HEK293 (cell line): ENCODE data around the gene GHRHR.

ENCODE experiments used
- CTCF ChIA-PET: fragments of 350-600 bp; formaldehyde crosslinking; extraction: SDS; loops from one replicate; lab custom pipeline; 2021; ENCODE audit warnings: antibody characterized with exemption; lab: Yijun Ruan, JAX
- POLR2A ChIA-PET: fragments of 300-600 bp; formaldehyde crosslinking; extraction: SDS; loops from one replicate; lab custom pipeline; 2020; ENCODE audit warnings: antibody characterized with exemption, inconsistent platforms; lab: Yijun Ruan, JAX
- H3K27ac ChIP-seq: fragments of 200-500 bp; sonication (Bioruptor generic); 2 replicates; pipeline ENCODE4 v1.5.1; 2014; ENCODE audit warnings: low read depth, low read length, control low read depth, inconsistent platforms; ENCODE audit errors: extremely low read depth
- H3K36me3 ChIP-seq, 2 experiments: fragments of 200-500 bp in 1 of 2; sonication (Bioruptor generic) in 1 of 2; 1 replicate in 1 of 2; 2 replicates in 1 of 2; pipeline ENCODE4 v1.5.1; 2014 to 2017; ENCODE audit warnings: inconsistent platforms in 2 of 2, low read length in 2 of 2; ENCODE audit not compliant: control insufficient read depth in 2 of 2, insufficient read depth in 1 of 2
- H3K4me1 ChIP-seq: fragments of 200-500 bp; sonication (Bioruptor generic); 2 replicates; pipeline ENCODE4 v1.5.1; 2014; ENCODE audit warnings: mild to moderate bottlenecking, low read length, inconsistent platforms; ENCODE audit not compliant: control insufficient read depth, insufficient read depth
- H3K4me3 ChIP-seq: 2 replicates; pipeline ENCODE4 v1.5.1; 2011; ENCODE audit warnings: low read depth, mild to moderate bottlenecking, control low read depth, low read length, moderate library complexity
- H3K9me3 ChIP-seq: fragments of 200-500 bp; sonication (Bioruptor generic); 2 replicates; pipeline ENCODE4 v1.5.1; 2014; ENCODE audit warnings: low read depth, low read length, inconsistent platforms; ENCODE audit not compliant: control insufficient read depth, insufficient read depth
- EGR2 ChIP-seq: fragments of 450-650 bp; formaldehyde crosslinking; IDR thresholded peaks from 2 replicates; pipeline ENCODE4 v1.5.1; 2016; ENCODE audit warnings: low read depth, missing biosample characterization, missing genetic modification characterization
- IKZF3 ChIP-seq: fragments of 450-650 bp; IDR thresholded peaks from 2 replicates; pipeline ENCODE4 v1.5.0; 2018; ENCODE audit warnings: missing biosample characterization, mild to moderate bottlenecking, missing genetic modification characterization, moderate library complexity
- SETDB1 ChIP-seq: IDR thresholded peaks from one replicate; pipeline ENCODE4 v1.6.1; 2017; ENCODE audit warnings: mild to moderate bottlenecking, low read length, moderate library complexity, mixed read lengths; ENCODE audit not compliant: insufficient read length
- ZNF140 ChIP-seq: fragments of 450-650 bp; formaldehyde crosslinking; IDR thresholded peaks from 2 replicates; pipeline ENCODE4 v1.5.1; 2016; ENCODE audit warnings: missing biosample characterization, missing genetic modification characterization
- ZNF248 ChIP-seq: fragments of 450-650 bp; formaldehyde crosslinking; IDR thresholded peaks from 2 replicates; pipeline ENCODE4 v1.5.1; 2017; ENCODE audit warnings: missing biosample characterization, missing genetic modification characterization
- ZNF274 ChIP-seq, 2 experiments: fragments of 200-500 bp in 1 of 2; fragments of 450-650 bp in 1 of 2; sonication (Bioruptor generic) in 1 of 2; formaldehyde crosslinking in 1 of 2; IDR thresholded peaks; 2 replicates each; pipeline versions ENCODE4 v1.5.1 to v1.6.1; 2014 to 2016; ENCODE audit warnings: borderline replicate concordance in 1 of 2, inconsistent platforms in 1 of 2, low read length in 1 of 2, missing biosample characterization in 1 of 2, missing genetic modification characterization in 1 of 2
- ZNF610 ChIP-seq: fragments of 450-650 bp; formaldehyde crosslinking; IDR thresholded peaks from 2 replicates; pipeline ENCODE4 v1.5.1; 2016; ENCODE audit warnings: missing biosample characterization, missing genetic modification characterization, borderline replicate concordance
- ZSCAN23 ChIP-seq: fragments of 450-650 bp; formaldehyde crosslinking; IDR thresholded peaks from 2 replicates; pipeline ENCODE4 v1.5.1; 2016; ENCODE audit warnings: missing biosample characterization, missing genetic modification characterization
- TF ChIP-seq, protein P1 (sequence below): fragments of 450-650 bp; formaldehyde crosslinking; IDR thresholded peaks from 2 replicates; pipeline ENCODE4 v1.5.1; 2017; ENCODE audit warnings: missing biosample characterization, missing genetic modification characterization
- TF ChIP-seq, protein P2 (sequence below): fragments of 450-650 bp; formaldehyde crosslinking; IDR thresholded peaks from 2 replicates; pipeline ENCODE4 v1.5.1; 2017; ENCODE audit warnings: missing biosample characterization, missing genetic modification characterization
- TF ChIP-seq, protein P3 (sequence below): fragments of 450-650 bp; formaldehyde crosslinking; IDR thresholded peaks from 2 replicates; pipeline ENCODE4 v1.5.1; 2016; ENCODE audit warnings: missing biosample characterization, missing genetic modification characterization
- TF ChIP-seq, protein P4 (sequence below): IDR thresholded peaks from 2 replicates; pipeline ENCODE4 v1.6.1; 2011; ENCODE audit warnings: mild to moderate bottlenecking, low read depth, low read length, borderline replicate concordance
- TF ChIP-seq, protein P5 (sequence below): fragments of 450-650 bp; formaldehyde crosslinking; IDR thresholded peaks from 2 replicates; pipeline ENCODE4 v1.5.1; 2016; ENCODE audit warnings: missing biosample characterization, missing genetic modification characterization, low read depth

The GHRHR gene

DNA sequence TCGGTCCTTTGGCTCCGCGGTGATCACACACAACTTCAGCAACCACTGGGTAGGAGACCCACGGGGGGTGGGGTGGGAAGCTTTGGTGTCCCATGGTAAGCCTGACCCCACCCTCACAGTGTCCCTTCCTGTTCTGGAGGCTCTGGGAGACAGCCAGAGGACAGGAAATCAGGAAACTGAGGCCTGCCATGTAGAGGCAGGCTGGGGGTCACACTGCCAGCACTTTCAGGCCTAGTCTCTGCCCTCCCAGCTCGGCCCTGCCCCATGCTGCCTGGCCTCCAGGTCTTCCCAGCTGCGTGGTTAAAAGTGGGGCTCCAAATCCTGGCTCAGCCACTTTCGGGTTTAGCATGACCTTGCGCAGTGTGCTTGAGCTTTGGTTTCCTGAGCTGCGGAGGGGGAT, 41.2 kb upstream of the GHRHR start (continued):
- TF ChIP-seq IKZF3 (tag by site-specific recombination): no peak
- TF ChIP-seq, protein P1, sequence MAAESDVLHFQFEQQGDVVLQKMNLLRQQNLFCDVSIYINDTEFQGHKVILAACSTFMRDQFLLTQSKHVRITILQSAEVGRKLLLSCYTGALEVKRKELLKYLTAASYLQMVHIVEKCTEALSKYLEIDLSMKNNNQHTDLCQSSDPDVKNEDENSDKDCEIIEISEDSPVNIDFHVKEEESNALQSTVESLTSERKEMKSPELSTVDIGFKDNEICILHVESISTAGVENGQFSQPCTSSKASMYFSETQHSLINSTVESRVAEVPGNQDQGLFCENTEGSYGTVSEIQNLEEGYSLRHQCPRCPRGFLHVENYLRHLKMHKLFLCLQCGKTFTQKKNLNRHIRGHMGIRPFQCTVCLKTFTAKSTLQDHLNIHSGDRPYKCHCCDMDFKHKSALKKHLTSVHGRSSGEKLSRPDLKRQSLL (tag by site-specific recombination): no peak
- TF ChIP-seq, protein P2, sequence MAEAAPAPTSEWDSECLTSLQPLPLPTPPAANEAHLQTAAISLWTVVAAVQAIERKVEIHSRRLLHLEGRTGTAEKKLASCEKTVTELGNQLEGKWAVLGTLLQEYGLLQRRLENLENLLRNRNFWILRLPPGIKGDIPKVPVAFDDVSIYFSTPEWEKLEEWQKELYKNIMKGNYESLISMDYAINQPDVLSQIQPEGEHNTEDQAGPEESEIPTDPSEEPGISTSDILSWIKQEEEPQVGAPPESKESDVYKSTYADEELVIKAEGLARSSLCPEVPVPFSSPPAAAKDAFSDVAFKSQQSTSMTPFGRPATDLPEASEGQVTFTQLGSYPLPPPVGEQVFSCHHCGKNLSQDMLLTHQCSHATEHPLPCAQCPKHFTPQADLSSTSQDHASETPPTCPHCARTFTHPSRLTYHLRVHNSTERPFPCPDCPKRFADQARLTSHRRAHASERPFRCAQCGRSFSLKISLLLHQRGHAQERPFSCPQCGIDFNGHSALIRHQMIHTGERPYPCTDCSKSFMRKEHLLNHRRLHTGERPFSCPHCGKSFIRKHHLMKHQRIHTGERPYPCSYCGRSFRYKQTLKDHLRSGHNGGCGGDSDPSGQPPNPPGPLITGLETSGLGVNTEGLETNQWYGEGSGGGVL (tag by site-specific recombination): no peak

DNA sequence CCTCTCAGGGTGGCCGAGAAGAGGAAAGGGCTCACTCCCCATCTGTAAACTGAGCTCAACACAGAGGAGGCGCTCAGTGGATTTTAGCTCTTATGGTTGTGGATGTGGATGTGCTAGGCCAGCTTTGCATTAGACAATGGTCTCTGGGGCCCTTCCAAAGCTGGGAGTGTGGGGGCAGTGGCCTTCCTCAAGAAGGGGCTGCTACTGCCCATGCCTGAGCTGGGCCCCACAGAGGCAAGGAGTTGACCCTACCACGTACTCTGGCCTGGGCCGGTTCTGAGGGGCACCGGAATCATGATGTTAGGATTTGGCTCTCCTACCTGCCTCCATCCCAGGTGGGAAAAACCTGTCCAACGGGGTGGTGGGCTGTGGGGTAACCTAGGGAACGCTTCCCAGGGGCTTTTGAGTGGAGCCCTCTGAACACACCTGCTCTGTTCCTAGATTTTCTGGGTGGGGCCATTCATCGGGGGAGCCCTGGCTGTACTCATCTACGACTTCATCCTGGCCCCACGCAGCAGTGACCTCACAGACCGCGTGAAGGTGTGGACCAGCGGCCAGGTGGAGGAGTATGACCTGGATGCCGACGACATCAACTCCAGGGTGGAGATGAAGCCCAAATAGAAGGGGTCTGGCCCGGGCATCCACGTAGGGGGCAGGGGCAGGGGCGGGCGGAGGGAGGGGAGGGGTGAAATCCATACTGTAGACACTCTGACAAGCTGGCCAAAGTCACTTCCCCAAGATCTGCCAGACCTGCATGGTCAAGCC, 40.6 kb upstream of the GHRHR start:
- Histone ChIP-seq H3K9me3 (no peaks in the 10 kb centered on the region), H3K4me1 (no peaks in the 10 kb centered on the region), H3K36me3 (no peaks in the 10 kb centered on the region), H3K27ac (no peak overlapping the region), H3K4me3 (no peak overlapping the region)
- TF ChIP-seq ZNF140 (tag by site-specific recombination) (no peak), EGR2 (tag by site-specific recombination) (no peak), SETDB1 (no peak), ZNF610 (tag by site-specific recombination) (no peak), ZSCAN23 (tag by site-specific recombination) (no peak), ZNF248 (tag by site-specific recombination) (no peak), ZNF274 (IDR thresholded peaks at IDR 0.05; ENCODE audit: low read length) (no peak), ZNF274 (tag by site-specific recombination; IDR thresholded peaks at IDR 0.05; ENCODE audit: borderline replicate concordance) (no peak)
- TF ChIP-seq, protein P3, sequence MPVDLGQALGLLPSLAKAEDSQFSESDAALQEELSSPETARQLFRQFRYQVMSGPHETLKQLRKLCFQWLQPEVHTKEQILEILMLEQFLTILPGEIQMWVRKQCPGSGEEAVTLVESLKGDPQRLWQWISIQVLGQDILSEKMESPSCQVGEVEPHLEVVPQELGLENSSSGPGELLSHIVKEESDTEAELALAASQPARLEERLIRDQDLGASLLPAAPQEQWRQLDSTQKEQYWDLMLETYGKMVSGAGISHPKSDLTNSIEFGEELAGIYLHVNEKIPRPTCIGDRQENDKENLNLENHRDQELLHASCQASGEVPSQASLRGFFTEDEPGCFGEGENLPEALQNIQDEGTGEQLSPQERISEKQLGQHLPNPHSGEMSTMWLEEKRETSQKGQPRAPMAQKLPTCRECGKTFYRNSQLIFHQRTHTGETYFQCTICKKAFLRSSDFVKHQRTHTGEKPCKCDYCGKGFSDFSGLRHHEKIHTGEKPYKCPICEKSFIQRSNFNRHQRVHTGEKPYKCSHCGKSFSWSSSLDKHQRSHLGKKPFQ: no peak
- TF ChIP-seq, protein P4, sequence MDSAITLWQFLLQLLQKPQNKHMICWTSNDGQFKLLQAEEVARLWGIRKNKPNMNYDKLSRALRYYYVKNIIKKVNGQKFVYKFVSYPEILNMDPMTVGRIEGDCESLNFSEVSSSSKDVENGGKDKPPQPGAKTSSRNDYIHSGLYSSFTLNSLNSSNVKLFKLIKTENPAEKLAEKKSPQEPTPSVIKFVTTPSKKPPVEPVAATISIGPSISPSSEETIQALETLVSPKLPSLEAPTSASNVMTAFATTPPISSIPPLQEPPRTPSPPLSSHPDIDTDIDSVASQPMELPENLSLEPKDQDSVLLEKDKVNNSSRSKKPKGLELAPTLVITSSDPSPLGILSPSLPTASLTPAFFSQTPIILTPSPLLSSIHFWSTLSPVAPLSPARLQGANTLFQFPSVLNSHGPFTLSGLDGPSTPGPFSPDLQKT: no peak
- TF ChIP-seq, protein P5, sequence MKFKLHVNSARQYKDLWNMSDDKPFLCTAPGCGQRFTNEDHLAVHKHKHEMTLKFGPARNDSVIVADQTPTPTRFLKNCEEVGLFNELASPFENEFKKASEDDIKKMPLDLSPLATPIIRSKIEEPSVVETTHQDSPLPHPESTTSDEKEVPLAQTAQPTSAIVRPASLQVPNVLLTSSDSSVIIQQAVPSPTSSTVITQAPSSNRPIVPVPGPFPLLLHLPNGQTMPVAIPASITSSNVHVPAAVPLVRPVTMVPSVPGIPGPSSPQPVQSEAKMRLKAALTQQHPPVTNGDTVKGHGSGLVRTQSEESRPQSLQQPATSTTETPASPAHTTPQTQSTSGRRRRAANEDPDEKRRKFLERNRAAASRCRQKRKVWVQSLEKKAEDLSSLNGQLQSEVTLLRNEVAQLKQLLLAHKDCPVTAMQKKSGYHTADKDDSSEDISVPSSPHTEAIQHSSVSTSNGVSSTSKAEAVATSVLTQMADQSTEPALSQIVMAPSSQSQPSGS (tag by site-specific recombination): no peak
- ChIA-PET POLR2A (no interaction called here), CTCF (interaction anchor here (0.5 to 1.8 kb wide), 2 partner anchors 16 to 42 kb away, joined by 3 to 7 read pairs; no protein-coding TSS in a partner anchor)
